NT2/D1 (cell line): Measurements from ENCODE around the gene SMG1.
"Not testable (repeated sequence)": the region's sequence is repeated elsewhere in the genome, so short reads cannot be mapped to it uniquely, and the experiment has no call there.

ENCODE experiments used
- SUZ12 ChIP-seq: IDR thresholded peaks from 2 replicates; pipeline ENCODE4 v1.6.1; 2011; ENCODE audit not compliant: insufficient read length, insufficient read depth; ENCODE audit errors: extremely low read depth
- ZNF274 ChIP-seq: IDR thresholded peaks from 2 replicates; pipeline ENCODE4 v1.6.1; 2011; ENCODE audit warnings: mild to moderate bottlenecking, low read depth, low read length

- TF ChIP-seq ZNF274, SUZ12: not testable (repeated sequence)
These were observed 148.5 kb downstream of the SMG1 start for GRCh38 chr16:18777664-18778063.
